IMR-90 (cell line): ENCODE results near the gene FHIP1A.

Experiments used
- CEBPB ChIP-seq: IDR thresholded peaks from 2 replicates; pipeline ENCODE4 v1.6.1; 2012; ENCODE audit warnings: low read depth, low read length, improper control_type of control experiment
- RCOR1 ChIP-seq: IDR thresholded peaks from 2 replicates; pipeline ENCODE4 v1.6.1; 2012; ENCODE audit warnings: mild to moderate bottlenecking, low read length, improper control_type of control experiment; ENCODE audit not compliant: insufficient replicate concordance
- RFX5 ChIP-seq: IDR thresholded peaks from 2 replicates; pipeline ENCODE4 v1.8.0; 2012; ENCODE audit warnings: low read depth, mild to moderate bottlenecking, low read length, moderate library complexity
- TF ChIP-seq, protein P1 (sequence below): conservative IDR thresholded peaks from 2 replicates; pipeline ENCODE4 v1.5.1; 2012; ENCODE audit warnings: mild to moderate bottlenecking, low read depth, low read length, improper control_type of control experiment

DNA sequence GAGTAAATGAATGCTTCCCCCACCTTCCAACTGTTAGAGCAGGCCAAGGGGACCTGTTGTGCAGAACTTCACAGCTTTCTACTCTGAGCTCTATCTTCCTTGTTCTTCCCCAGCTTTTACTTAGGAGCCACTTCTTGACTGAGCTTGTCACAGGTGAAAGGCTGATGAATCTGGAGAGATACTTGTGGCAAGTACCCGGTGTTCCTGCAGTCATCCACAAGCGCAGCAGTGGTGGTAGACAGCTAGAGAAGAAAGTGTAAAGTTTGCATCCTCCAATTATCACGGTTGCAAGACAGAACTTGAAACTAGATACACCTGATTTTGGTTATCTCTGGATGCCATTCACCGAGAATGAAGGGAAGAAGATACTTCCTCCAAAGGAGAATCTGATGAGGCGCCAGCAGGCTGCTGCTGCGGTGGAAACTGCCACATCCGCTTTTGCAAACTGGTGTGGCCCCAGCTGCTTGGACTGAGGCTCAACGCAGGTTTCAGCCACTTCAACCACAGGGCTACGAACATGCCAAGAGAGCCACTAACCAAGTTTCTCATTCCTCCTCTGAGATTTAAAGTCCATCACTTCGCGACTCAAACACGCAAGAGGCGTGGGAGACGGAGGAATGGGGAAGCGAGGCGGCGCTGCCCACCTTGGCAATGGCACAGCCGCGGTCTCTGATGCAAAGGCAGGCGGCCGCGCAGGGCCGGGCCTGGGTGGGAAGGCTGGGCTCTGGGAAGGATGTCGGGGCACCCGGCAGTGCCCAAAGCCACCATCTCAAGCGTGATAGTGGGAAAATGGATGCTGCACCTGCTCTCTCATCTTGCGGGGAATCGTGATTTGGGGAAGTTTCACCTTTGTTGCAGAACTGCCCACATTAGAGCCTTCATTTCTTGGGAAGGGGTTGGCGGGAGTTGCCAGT lies 1.3 kb upstream of the FHIP1A start:
- TF ChIP-seq RCOR1 (no peak), CEBPB (no peak), RFX5 (no peak)
- TF ChIP-seq, protein P1, sequence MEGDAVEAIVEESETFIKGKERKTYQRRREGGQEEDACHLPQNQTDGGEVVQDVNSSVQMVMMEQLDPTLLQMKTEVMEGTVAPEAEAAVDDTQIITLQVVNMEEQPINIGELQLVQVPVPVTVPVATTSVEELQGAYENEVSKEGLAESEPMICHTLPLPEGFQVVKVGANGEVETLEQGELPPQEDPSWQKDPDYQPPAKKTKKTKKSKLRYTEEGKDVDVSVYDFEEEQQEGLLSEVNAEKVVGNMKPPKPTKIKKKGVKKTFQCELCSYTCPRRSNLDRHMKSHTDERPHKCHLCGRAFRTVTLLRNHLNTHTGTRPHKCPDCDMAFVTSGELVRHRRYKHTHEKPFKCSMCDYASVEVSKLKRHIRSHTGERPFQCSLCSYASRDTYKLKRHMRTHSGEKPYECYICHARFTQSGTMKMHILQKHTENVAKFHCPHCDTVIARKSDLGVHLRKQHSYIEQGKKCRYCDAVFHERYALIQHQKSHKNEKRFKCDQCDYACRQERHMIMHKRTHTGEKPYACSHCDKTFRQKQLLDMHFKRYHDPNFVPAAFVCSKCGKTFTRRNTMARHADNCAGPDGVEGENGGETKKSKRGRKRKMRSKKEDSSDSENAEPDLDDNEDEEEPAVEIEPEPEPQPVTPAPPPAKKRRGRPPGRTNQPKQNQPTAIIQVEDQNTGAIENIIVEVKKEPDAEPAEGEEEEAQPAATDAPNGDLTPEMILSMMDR: no peak
